HEK293T (cell line): Measurements from ENCODE around the gene UCP2.

Experiments used
- CTCF ChIA-PET: fragments of 350-600 bp; formaldehyde crosslinking; extraction: SDS; loops from one replicate; lab custom pipeline; 2021; ENCODE audit warnings: antibody characterized with exemption, inconsistent platforms; lab: Yijun Ruan, JAX
- POLR2A ChIA-PET: fragments of 350-600 bp; formaldehyde crosslinking; extraction: SDS; loops from one replicate; lab custom pipeline; 2020; ENCODE audit warnings: antibody characterized with exemption, inconsistent platforms; lab: Yijun Ruan, JAX
- DNase-seq: peaks from one replicate; pipeline ENCODE4 v3.0.0; 2012; ENCODE audit warnings: mixed read lengths; ENCODE audit errors: extremely low spot score
- ARNT ChIP-seq: fragments of 450-650 bp; IDR thresholded peaks from 2 replicates; pipeline ENCODE4 v1.6.1; 2017; ENCODE audit warnings: mild to moderate bottlenecking
- BHLHE40 ChIP-seq: fragments of 450-650 bp; IDR thresholded peaks from 2 replicates; pipeline ENCODE4 v1.6.1; 2016; ENCODE audit warnings: mild to moderate bottlenecking, moderate library complexity, borderline replicate concordance
- CTBP1 ChIP-seq: fragments of 450-650 bp; IDR thresholded peaks from 2 replicates; pipeline ENCODE4 v1.6.1; 2016; ENCODE audit warnings: borderline replicate concordance
- ELF4 ChIP-seq: fragments of 450-650 bp; IDR thresholded peaks from 2 replicates; pipeline ENCODE4 v1.6.1; 2017; ENCODE audit warnings: antibody characterized with exemption
- FOXA1 ChIP-seq: fragments of 450-650 bp; IDR thresholded peaks from 2 replicates; pipeline ENCODE4 v1.6.1; 2016; ENCODE audit warnings: mild to moderate bottlenecking
- FOXK2 ChIP-seq: fragments of 450-650 bp; IDR thresholded peaks from 2 replicates; pipeline ENCODE4 v1.6.1; 2016; ENCODE audit warnings: mild to moderate bottlenecking
- FOXM1 ChIP-seq: fragments of 450-650 bp; IDR thresholded peaks from 2 replicates; pipeline ENCODE4 v1.6.1; 2017; ENCODE audit warnings: mild to moderate bottlenecking, borderline replicate concordance
- HDGF ChIP-seq: fragments of 450-650 bp; IDR thresholded peaks from 2 replicates; pipeline ENCODE4 v1.6.1; 2017; ENCODE audit warnings: antibody characterized with exemption, borderline replicate concordance
- L3MBTL2 ChIP-seq: fragments of 450-650 bp; conservative IDR thresholded peaks from 2 replicates; pipeline ENCODE4 v1.6.1; 2016; ENCODE audit warnings: mild to moderate bottlenecking
- LEF1 ChIP-seq: fragments of 450-650 bp; IDR thresholded peaks from 2 replicates; pipeline ENCODE4 v1.6.1; 2017; ENCODE audit warnings: mild to moderate bottlenecking, borderline replicate concordance
- NFRKB ChIP-seq: fragments of 450-650 bp; IDR thresholded peaks from 2 replicates; pipeline ENCODE4 v1.6.1; 2016; ENCODE audit warnings: mild to moderate bottlenecking, moderate library complexity
- SP1 ChIP-seq: fragments of 450-650 bp; IDR thresholded peaks from 2 replicates; pipeline ENCODE4 v1.6.1; 2017
- SUZ12 ChIP-seq: fragments of 450-650 bp; IDR thresholded peaks from 2 replicates; pipeline ENCODE4 v1.6.1; 2016; ENCODE audit warnings: mild to moderate bottlenecking
- TARDBP ChIP-seq: fragments of 450-650 bp; IDR thresholded peaks from 2 replicates; pipeline ENCODE4 v1.6.1; 2016
- ZNF384 ChIP-seq: fragments of 450-650 bp; IDR thresholded peaks from 2 replicates; pipeline ENCODE4 v1.6.1; 2016
- TF ChIP-seq, protein P1 (sequence below): fragments of 450-650 bp; IDR thresholded peaks from 2 replicates; pipeline ENCODE4 v1.6.1; 2016

The UCP2 gene

DNA sequence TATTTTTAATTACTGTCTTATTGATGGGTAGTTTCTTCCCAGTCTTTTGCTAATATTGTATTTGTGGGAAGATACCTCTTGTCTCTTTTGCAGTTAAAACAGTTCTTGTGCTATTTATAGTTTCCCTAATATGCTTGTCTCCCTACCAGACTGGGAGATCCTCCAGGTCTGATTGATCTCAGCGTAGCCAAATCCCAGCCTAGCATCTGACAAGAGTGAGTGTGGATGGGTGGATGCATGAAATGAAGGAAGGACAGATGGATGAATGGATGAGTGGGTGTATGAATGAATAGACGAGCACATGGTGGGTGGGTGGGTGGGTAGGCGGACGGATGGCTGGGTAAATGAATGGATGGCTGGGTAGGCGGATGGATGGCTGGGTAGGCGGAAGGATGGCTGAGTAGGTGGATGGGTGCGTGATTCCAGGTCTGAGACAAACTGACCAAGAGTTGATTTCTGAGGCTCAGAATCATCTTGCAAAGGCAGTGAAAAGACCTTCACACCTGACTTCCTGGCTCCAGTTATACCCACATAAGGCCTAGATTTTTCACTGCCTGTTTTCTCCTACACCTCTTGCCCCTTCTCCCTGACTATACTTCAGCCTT lies 20.4 kb downstream of the UCP2 start:
- ChIA-PET CTCF (no interaction called here), POLR2A (no interaction called here)
- DNase-seq = no peak
- no peak for TF ChIP-seq ZNF384
- TF ChIP-seq SP1 = no peak
- TF ChIP-seq SUZ12 = no peak
- TF ChIP-seq ARNT = no peak
- no peak for TF ChIP-seq LEF1
- TF ChIP-seq FOXK2 = no peak
- no peak for TF ChIP-seq L3MBTL2
- TF ChIP-seq CTBP1 = no peak
- TF ChIP-seq ELF4 = no peak

DNA sequence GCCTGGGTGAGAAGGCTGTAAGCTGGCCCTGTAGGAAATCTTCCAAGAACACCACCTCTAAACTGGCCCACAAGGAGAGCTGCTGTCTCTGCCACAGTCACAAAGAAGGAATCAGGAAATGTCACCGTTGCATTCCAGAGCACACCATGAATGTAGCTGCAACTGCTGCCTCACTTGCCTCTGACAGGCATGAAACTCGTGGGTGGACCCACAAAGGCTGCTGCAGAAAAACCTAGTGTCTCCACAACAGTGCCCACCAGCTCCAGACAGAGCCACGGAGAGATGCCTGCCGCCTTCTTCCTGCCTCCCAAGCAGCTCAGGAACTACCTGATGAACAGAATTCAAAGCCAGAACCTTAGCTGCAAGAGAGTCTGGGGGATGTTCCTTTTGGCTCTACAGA lies 21.3 kb downstream of the UCP2 start:
- TF ChIP-seq LEF1 (no peak), ARNT (no peak), L3MBTL2 (no peak), SP1 (no peak), CTBP1 (no peak), ZNF384 (no peak), HDGF (no peak), BHLHE40 (no peak), FOXA1 (no peak), NFRKB (no peak), TARDBP (no peak), SUZ12 (no peak), ELF4 (no peak)
- TF ChIP-seq, protein P1, sequence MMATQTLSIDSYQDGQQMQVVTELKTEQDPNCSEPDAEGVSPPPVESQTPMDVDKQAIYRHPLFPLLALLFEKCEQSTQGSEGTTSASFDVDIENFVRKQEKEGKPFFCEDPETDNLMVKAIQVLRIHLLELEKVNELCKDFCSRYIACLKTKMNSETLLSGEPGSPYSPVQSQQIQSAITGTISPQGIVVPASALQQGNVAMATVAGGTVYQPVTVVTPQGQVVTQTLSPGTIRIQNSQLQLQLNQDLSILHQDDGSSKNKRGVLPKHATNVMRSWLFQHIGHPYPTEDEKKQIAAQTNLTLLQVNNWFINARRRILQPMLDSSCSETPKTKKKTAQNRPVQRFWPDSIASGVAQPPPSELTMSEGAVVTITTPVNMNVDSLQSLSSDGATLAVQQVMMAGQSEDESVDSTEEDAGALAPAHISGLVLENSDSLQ = no peak
- no peak for DNase-seq
- ChIA-PET POLR2A (interaction anchor here (0.6 kb wide), 1 partner anchor 8 kb away, joined by 3 read pairs; no protein-coding TSS in a partner anchor), CTCF (no interaction called here)

DNA sequence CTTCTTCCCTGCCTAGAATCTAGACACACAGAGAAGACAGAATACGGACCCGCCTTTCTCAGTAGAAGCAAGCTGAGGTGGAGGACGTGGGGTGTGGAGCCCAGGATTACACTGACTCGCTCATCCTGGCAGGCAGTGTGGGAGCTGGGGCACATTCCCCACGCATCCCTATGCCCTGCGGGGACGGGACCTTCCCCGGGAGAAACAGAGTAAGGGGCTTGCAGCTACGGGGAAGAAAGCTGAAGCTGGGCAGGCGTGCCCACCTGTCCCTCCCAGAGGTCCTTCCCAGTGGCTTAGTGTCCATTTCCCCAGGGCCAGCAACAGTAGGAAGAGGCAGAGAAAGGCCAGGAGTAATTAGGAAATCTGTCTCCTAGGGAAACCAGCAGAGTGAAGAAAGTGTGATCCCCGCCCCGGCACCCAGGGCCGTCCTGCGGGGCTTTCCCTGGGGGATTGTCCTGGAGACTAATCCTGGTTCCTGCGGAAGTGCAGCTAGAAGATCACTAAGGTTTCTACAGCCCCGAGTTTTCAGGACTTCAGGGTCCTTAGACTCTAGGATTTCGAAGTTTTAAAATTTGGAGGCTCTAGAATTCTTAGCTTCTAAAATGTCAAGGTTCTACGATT lies 24.0 kb downstream of the UCP2 start:
- no peak for DNase-seq
- ChIA-PET CTCF (no interaction called here), POLR2A (interaction anchor here (2.3 kb wide), 1 partner anchor 23 kb away, joined by 8 read pairs; the partner anchor contains the start of gene UCP2)
- TF ChIP-seq NFRKB = no peak
- no peak for TF ChIP-seq BHLHE40
- no peak for TF ChIP-seq L3MBTL2
- TF ChIP-seq LEF1 = no peak

DNA sequence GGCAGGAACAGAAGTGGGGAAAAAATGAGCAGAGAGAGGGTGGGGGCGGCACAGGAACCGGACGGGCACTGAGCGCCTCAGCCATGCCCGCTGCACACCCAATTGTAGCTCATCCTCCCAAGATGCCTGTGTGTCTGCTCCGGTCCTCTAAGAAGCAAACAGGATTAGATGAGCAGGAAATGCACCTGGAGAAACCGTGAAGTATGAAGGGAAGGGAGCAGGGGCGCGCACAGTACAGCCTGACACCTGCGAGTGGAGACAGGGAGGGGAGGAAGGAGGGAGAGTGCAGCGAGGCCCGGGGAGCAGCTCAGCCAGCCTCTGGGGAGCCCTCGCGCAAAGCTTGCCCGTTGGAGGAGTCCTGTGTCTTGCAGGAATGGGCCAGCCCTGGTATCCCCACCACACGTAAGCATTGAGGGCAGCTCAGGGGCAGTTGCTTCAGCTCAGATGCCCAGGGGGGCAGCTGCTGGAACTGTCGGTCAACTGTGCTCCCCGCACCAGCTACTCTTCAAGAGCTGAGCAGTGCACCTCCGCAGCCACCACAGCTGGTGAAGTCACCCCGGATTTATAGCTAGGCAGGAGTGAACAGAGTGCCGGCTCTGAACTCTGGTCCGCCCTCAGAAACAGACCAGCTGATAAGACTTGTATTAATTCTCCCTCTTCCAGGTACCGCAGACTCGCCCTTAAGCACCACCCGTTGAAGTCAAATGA lies 24.8 kb downstream of the UCP2 start:
- TF ChIP-seq SP1 (no peak), FOXK2 (no peak), SUZ12 (no peak)
- TF ChIP-seq, protein P1 = no peak
- CTCF ChIA-PET = no interaction called here
- no peak for DNase-seq
- POLR2A ChIA-PET = interaction anchor here (2.3 kb wide), 1 partner anchor 24 kb away, joined by 8 read pairs; the partner anchor contains the start of gene UCP2

DNA sequence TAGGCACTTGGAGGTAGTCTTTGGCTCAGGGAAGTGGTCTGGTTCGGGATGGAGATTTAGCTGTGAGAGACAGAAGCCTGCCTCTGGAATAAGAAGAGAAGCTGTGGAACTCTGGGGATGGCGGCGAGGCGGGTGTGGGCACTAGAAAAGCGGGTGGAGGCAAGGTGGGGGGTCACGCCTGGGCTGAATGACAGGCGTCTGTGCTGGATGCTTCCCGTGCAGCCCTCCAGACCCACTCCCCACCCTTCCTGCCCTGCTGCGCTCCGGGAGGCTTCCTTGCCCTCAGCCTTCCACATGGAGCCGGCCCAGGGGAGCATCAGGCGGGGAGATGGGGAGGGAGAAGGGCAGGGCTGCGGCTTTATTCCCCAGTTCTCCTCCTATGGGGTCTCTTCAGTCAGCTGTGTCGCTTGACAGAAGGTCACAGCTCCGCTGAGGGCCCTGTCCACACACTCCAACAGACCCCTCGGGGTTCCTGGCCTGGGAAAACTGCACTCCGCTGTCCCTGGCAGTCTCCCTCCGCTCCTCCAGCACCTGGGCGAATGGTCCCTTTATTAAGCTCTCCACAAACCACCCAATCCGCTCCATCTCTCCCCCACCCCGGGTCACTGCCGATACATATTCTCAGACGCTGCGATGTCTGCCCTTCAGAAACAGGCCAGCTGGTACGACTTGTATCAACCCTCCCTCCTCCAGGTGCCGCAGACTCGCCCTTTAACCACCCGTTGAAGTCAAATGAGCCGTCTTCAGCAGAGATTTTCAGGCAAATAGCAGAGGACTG lies 25.6 kb downstream of the UCP2 start:
- CTCF ChIA-PET = no interaction called here
- TF ChIP-seq BHLHE40 (no peak), FOXM1 (no peak), LEF1 (no peak), TARDBP (no peak), ZNF384 (no peak), L3MBTL2 (no peak), FOXK2 (no peak), HDGF (no peak), NFRKB (no peak), SP1 (no peak)
- TF ChIP-seq, protein P1 = no peak

DNA sequence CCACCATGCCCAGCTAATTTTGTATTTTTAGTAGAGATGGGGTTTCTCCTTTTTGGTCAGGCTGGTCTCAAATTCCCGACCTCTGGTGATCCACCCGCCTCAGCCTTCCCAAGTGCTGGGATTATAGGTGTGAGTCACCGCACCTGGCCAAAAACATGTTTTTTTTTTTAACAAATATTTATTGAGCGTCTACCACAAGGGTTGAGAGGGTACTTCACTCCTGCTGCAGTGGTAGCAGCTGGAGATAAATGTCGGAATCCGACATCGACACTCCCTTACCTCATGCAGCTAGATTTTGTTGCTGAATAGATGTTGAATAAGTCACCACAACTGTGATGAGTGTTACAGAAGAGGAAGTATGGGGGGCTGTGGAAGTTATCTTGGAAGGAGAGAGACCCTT lies 30.8 kb downstream of the UCP2 start:
- CTCF ChIA-PET = no interaction called here
- no peak for DNase-seq

More for the DNA sequence above, 25.6 kb downstream of the UCP2 start:
- POLR2A ChIA-PET = interaction anchor here (2.3 kb wide), 1 partner anchor 25 kb away, joined by 8 read pairs; the partner anchor contains the start of gene UCP2
- DNase-seq = no peak

More for the DNA sequence above, 30.8 kb downstream of the UCP2 start:
- POLR2A ChIA-PET = no interaction called here
- TF ChIP-seq SUZ12 (no peak), BHLHE40 (no peak), SP1 (no peak), HDGF (no peak), ELF4 (no peak), FOXA1 (no peak), L3MBTL2 (no peak), TARDBP (no peak), LEF1 (no peak), ZNF384 (no peak), FOXK2 (no peak), CTBP1 (no peak), NFRKB (no peak), FOXM1 (no peak), ARNT (no peak)
- TF ChIP-seq, protein P1 = no peak
